ENCODE data around the gene SPATS2L. TPM values are rescaled to one million over a fixed set of nuclear protein-coding genes. Genes with fewer than 3 reads are reported as not detected.

SPATS2L gene
- total and polyA plus RNA-seq, 2 experiments from 2014 or later, result 118 to 154 TPM

DNA sequence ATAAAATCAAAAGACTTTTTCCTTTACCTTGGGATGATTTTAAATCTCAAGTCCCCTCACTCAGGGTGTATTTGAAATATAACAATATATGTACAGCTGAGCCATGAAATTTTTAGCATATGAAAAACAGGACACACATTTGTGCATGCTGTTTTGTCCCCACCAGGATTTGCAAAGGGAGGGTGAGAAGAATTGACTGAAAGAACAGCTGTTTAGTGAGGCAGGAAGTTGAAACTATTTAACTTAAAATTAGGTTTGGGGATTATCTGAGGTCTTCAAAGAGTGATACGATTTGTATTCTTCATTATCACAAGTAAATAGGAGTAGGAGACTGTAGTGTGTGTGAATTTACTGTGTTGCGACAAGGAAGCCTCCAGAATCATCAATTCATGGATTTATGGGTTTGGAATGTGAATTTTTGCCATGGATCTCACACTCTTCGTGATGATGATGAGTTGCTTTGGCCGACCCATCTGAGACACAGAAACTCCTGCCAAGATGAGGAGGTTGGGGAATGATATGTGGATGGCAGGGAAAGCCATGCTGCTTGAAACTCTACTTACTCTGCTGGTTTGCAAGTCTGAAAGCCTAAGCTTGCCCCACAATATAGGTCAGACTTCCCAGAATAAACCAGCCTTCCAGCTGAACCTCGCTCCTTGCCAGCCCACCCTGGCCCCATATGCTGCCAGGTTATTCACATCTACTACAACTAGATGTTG is 31.0 kb upstream of the SPATS2L start:
- no peaks in the 10 kb centered on the region for H4K20me1 ChIP-seq (replicated peaks; ENCODE audit: insufficient read depth)
- no peak overlapping the region for H3K27ac ChIP-seq (ENCODE audit: low read depth)
- H3K79me2 ChIP-seq (replicated peaks; ENCODE audit: insufficient read depth), result no peaks in the 10 kb centered on the region
- peaks cover 19% of the 10 kb centered on the region for H3K9me2 ChIP-seq (ENCODE audit: insufficient read depth)
- Mint-ChIP-seq H3K9me3 (no peaks in the 10 kb centered on the region; the same call in 2 of the 3 replicates), H3K27ac (no peak overlapping the region), H3K36me3 (ENCODE audit: low read depth) (no peaks in the 10 kb centered on the region), H3K4me3 (no peak overlapping the region), H3K27me3 (ENCODE audit: insufficient read depth, low read depth, poor library complexity) (peaks cover 1% of the 10 kb centered on the region), H3K4me1 (peaks cover 22% of the 10 kb centered on the region)
- H3F3A ChIP-seq (replicated peaks; ENCODE audit: low read depth), result no peaks in the 10 kb centered on the region
- TF ChIP-seq POLR2AphosphoS5 (IDR thresholded peaks at IDR 0.05; ENCODE audit: low read depth) (no peak), ZNF331 (CRISPR knock-in tag; IDR thresholded peaks at IDR 0.05; ENCODE audit: low read depth) (no peak), STAT1 (IDR thresholded peaks at IDR 0.05; ENCODE audit: unreplicated experiment) (no peak), JUNB (IDR thresholded peaks at IDR 0.05; ENCODE audit: unreplicated experiment) (no peak), ZNF462 (CRISPR knock-in tag; IDR thresholded peaks at IDR 0.05) (no peak), CREB1 (CRISPR knock-in tag; IDR thresholded peaks at IDR 0.05; ENCODE audit: low read depth) (no peak), EZH2 (IDR thresholded peaks at IDR 0.05; ENCODE audit: low read depth, unreplicated experiment) (no peak), ZNF114 (CRISPR knock-in tag; IDR thresholded peaks at IDR 0.05) (no peak), CTCF (conservative IDR thresholded peaks at IDR 0.05; ENCODE audit: low read depth in 2 of 2) (no peak)
- TF ChIP-seq, protein P1, sequence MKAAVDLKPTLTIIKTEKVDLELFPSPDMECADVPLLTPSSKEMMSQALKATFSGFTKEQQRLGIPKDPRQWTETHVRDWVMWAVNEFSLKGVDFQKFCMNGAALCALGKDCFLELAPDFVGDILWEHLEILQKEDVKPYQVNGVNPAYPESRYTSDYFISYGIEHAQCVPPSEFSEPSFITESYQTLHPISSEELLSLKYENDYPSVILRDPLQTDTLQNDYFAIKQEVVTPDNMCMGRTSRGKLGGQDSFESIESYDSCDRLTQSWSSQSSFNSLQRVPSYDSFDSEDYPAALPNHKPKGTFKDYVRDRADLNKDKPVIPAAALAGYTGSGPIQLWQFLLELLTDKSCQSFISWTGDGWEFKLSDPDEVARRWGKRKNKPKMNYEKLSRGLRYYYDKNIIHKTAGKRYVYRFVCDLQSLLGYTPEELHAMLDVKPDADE (IDR thresholded peaks at IDR 0.05), result no peak
- H3K27me3 ChIP-seq (ENCODE audit: insufficient read depth), result no peaks in the 10 kb centered on the region
- DNase-seq (ENCODE audit: low spot score) (no peak), ATAC-seq (no peak)
- 0 out of 2 replicates have a peak overlapping the region, but pooled peaks have one; percentile 14 for H2AFZ ChIP-seq
- no peak overlapping the region for H3K4me3 ChIP-seq
- H3K4me1 ChIP-seq (ENCODE audit: insufficient read depth), result peaks cover 21% of the 10 kb centered on the region
- H3K36me3 ChIP-seq (ENCODE audit: insufficient read depth), result no peaks in the 10 kb centered on the region
- no peak overlapping the region for H3K4me2 ChIP-seq

Measured in GM23338 (cell line).